Upper lobe of left lung (tissue), 6 donors: ENCODE measurements around the gene RAN. TPM values are rescaled to one million over a fixed set of nuclear protein-coding genes. Genes with fewer than 3 reads are reported as not detected.

ENCODE experiments used
- ATAC-seq, 2 donors: fragments of 200-7000 bp; cut with Tn5 transposase; one replicate each; pipeline ENCODE4 v1.9.1; 2022; ENCODE audit warnings: mild to moderate bottlenecking in 2 of 2, moderate library complexity in 2 of 2; ENCODE audit not compliant: low FRiP score in 2 of 2
- DNase-seq, 2 donors: peaks; one replicate each; pipeline ENCODE4 v3.0.0-alpha.2; 2019 to 2020
- H3K27ac ChIP-seq, 4 donors: fragments of 200-600 bp; sonication (generic); one replicate each; pipeline ENCODE4 v1.5.1; 2016 to 2019
- H3K27me3 ChIP-seq, 4 donors: fragments of 200-600 bp; sonication (generic); one replicate each; pipeline ENCODE4 v1.5.1; 2017 to 2019
- H3K36me3 ChIP-seq, 4 donors: fragments of 200-600 bp; sonication (generic); one replicate each; pipeline ENCODE4 v1.5.1; 2016 to 2019
- H3K4me1 ChIP-seq, 4 donors: fragments of 200-600 bp; sonication (generic); one replicate each; pipeline ENCODE4 v1.5.1; 2018 to 2019
- H3K4me3 ChIP-seq, 4 donors: fragments of 200-600 bp; sonication (generic); one replicate each; pipeline ENCODE4 v1.5.1; 2017 to 2019; ENCODE audit warnings: mild to moderate bottlenecking in 2 of 4, moderate library complexity in 1 of 4
- H3K9me3 ChIP-seq, 4 donors: fragments of 200-600 bp; sonication (generic); one replicate each; pipeline ENCODE4 v1.5.1; 2018 to 2019
- EP300 ChIP-seq, 4 donors: sonication (generic); formaldehyde crosslinking; IDR thresholded peaks; one replicate each; pipeline ENCODE4 v1.5.1; 2017; ENCODE audit warnings: antibody characterized with exemption in 4 of 4, control low read depth in 2 of 4
- POLR2A ChIP-seq, 4 donors: fragments of 450-650 bp; IDR thresholded peaks; one replicate each; pipeline ENCODE4 v1.5.1; 2016 to 2017; ENCODE audit warnings: antibody characterized with exemption in 4 of 4, mild to moderate bottlenecking in 2 of 4
- POLR2AphosphoS5 ChIP-seq, 2 donors: sonication (generic); formaldehyde crosslinking; IDR thresholded peaks; one replicate each; pipeline ENCODE4 v1.5.1; 2017; ENCODE audit warnings: antibody characterized with exemption in 2 of 2
- WGBS, 2 donors: methylation state at CpG; one replicate each; pipeline ENCODE4 v1.1.5; 2017 to 2018; 5-methylcytosine and 5-hydroxymethylcytosine counted together
- total RNA-seq, 6 donors: library from RNA; depleted of rRNA in 4 of 6; stranded (reverse); fragments of >200 nt in 4 of 6; gene quantifications; one replicate each; pipeline versions ENCODE4 v1.1.0 to v1.2.1, GENCODE V29; 2016 to 2021
- TF ChIP-seq, protein P1 (sequence below), 6 experiments: fragments of 450-650 bp in 4 of 6; fragments of 200-600 bp in 2 of 6; sonication (generic) in 2 of 6; IDR thresholded peaks; one replicate each; pipeline ENCODE4 v1.5.1; 2016 to 2019; ENCODE audit warnings: antibody characterized with exemption in 6 of 6
- donor health status: DM: no; HTN: no; CAD: no; lungs with moderate emphysema.
- donor health status: DM: no; HTN: yes; CAD: no; lungs with severe emphysema.

RAN gene
- total RNA-seq, 6 donors from 2014 or later, result 75.4 to 406 (median 188) TPM

- peaks cover 17 to 46% (median 27%) of the 10 kb centered on the region in 4 donors for H3K36me3 ChIP-seq
- H3K27ac ChIP-seq, result no peak overlapping the region
- no peaks in the 10 kb centered on the region for H3K9me3 ChIP-seq
- peaks cover 16 to 28% (median 18%) of the 10 kb centered on the region in 4 donors for H3K4me1 ChIP-seq
- TF ChIP-seq, protein P1, sequence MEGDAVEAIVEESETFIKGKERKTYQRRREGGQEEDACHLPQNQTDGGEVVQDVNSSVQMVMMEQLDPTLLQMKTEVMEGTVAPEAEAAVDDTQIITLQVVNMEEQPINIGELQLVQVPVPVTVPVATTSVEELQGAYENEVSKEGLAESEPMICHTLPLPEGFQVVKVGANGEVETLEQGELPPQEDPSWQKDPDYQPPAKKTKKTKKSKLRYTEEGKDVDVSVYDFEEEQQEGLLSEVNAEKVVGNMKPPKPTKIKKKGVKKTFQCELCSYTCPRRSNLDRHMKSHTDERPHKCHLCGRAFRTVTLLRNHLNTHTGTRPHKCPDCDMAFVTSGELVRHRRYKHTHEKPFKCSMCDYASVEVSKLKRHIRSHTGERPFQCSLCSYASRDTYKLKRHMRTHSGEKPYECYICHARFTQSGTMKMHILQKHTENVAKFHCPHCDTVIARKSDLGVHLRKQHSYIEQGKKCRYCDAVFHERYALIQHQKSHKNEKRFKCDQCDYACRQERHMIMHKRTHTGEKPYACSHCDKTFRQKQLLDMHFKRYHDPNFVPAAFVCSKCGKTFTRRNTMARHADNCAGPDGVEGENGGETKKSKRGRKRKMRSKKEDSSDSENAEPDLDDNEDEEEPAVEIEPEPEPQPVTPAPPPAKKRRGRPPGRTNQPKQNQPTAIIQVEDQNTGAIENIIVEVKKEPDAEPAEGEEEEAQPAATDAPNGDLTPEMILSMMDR (IDR thresholded peaks at IDR 0.05), result no peak
- TF ChIP-seq POLR2A (IDR thresholded peaks at IDR 0.05) (no peak), EP300 (IDR thresholded peaks at IDR 0.05) (no peak), POLR2AphosphoS5 (IDR thresholded peaks at IDR 0.05) (no peak)
- no peak overlapping the region for H3K4me3 ChIP-seq
- ATAC-seq (no peak), DNase-seq (no peak)
- WGBS, 2 donors, result 82 to 83% methylated on average over 3 of the region's 3 CpGs
- H3K27me3 ChIP-seq, result no peaks in the 10 kb centered on the region
Measured at GRCh38 chr12:130877333-130877732, 5.5 kb downstream of the RAN start.

DNA sequence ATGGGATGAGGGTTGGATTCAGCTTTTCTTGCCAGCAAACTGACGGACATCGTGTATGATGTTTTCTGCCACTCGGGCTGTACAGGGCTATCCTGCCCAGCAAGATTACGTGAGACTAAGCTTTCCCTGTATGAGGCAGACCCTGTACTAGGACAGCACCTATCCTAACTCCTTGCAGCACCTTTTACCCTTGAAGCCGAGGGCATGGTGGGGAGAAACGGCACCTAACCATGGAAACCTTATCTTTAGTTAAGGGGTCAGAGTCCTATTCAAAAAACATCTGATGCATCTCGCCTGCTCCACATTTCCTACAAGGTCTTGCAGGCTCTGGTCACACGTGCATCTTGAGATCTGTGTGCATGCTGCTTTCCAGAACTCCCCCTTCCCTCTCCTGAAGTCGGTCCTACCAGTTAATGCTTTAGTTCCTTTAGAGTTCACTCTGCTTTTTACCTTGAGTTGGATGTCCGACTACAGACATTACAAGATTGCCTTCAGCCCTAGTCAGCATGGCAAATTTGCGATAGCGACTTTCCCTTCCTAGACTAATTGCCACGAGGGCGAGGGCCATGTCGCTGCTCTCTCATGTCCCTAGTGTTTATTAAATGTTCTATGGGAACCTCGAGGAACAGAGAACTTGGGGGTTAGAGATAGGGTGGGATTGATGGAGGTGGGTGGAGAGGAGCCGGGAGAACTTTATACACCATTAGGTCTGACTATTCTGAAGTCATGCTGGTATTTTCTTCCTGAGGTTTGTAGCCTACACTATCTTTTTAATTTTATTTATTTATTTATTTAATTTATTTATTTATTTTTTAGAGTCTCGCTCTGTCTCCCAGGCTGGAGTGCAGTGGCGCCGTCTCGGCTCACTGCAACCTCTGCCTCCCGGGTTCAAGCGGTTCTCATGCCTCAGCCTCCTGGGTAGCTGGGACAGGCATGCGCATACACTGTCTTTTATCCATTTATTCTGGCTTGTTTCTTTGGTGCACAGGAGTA, 6.6 kb downstream of the RAN start:
- Histone ChIP-seq H3K27ac (no peak overlapping the region), H3K9me3 (no peaks in the 10 kb centered on the region), H3K27me3 (no peaks in the 10 kb centered on the region), H3K36me3 (peaks cover 17 to 42% (median 25%) of the 10 kb centered on the region in 4 donors), H3K4me1 (peaks cover 6 to 18% (median 9%) of the 10 kb centered on the region in 4 donors), H3K4me3 (no peak overlapping the region)
- ATAC-seq (no peak), DNase-seq (peak in 1 of 2 donors; percentile 21)
- no peak for TF ChIP-seq EP300 (IDR thresholded peaks at IDR 0.05)
- TF ChIP-seq POLR2A (IDR thresholded peaks at IDR 0.05), result no peak
- TF ChIP-seq POLR2AphosphoS5 (IDR thresholded peaks at IDR 0.05), result no peak
- TF ChIP-seq, protein P1 (IDR thresholded peaks at IDR 0.05), result no peak
- 77 to 78% methylated on average over 24 of the region's 24 CpGs for WGBS, 2 donors

- H3K27ac ChIP-seq, result no peak overlapping the region
- no peak overlapping the region for H3K4me3 ChIP-seq
- H3K36me3 ChIP-seq, result peaks cover 17 to 34% (median 23%) of the 10 kb centered on the region in 4 donors
- H3K27me3 ChIP-seq, result no peaks in the 10 kb centered on the region
- TF ChIP-seq EP300 (IDR thresholded peaks at IDR 0.05), result no peak
- TF ChIP-seq POLR2A (IDR thresholded peaks at IDR 0.05), result no peak
- no peak for TF ChIP-seq POLR2AphosphoS5 (IDR thresholded peaks at IDR 0.05)
- TF ChIP-seq, protein P1 (IDR thresholded peaks at IDR 0.05), result no peak
- DNase-seq (peak in 1 of 2 donors; percentile 31), ATAC-seq (peak in 1 of 2 donors; percentile 13)
- WGBS, 2 donors, result 88 to 91% methylated on average over 12 to 13 of the region's 13 CpGs
- peaks cover 0 to 10% (median 3%) of the 10 kb centered on the region in 4 donors for H3K4me1 ChIP-seq
- H3K9me3 ChIP-seq, result no peaks in the 10 kb centered on the region
Measured at GRCh38 chr12:130879212-130879686, 7.4 kb downstream of the RAN start.

- no peaks in the 10 kb centered on the region for H3K9me3 ChIP-seq
- 76% methylated on average over 17 of the region's 17 CpGs for WGBS, 2 donors
- H3K36me3 ChIP-seq, result peaks cover 15 to 28% (median 18%) of the 10 kb centered on the region in 4 donors
- peaks cover 0 to 5% (median 0%) of the 10 kb centered on the region in 4 donors for H3K4me1 ChIP-seq
- peak overlapping the region in 1 of 4 donors; percentile 37 for H3K4me3 ChIP-seq
- no peaks in the 10 kb centered on the region for H3K27me3 ChIP-seq
- ATAC-seq, result no peak
- TF ChIP-seq, protein P1 (IDR thresholded peaks at IDR 0.05), result no peak
- DNase-seq, result no peak
- H3K27ac ChIP-seq, result no peak overlapping the region
Measured at GRCh38 chr12:130879781-130880389, 8.0 kb downstream of the RAN start.
